DMS53 treated with DMSO at 0.1 percent for 48 hours (cell line): Measurements from ENCODE around the gene SMYD3.

Experiments used
- DNase-seq: peaks from one replicate; lab custom pipeline; 2025; ENCODE audit not compliant: unreplicated experiment; lab: John Stamatoyannopoulos, UW

Gene SMYD3

GRCh38 chr1:245710961-245711903 is 795.8 kb downstream of the SMYD3 start:
- DNase-seq, result no peak

DNA sequence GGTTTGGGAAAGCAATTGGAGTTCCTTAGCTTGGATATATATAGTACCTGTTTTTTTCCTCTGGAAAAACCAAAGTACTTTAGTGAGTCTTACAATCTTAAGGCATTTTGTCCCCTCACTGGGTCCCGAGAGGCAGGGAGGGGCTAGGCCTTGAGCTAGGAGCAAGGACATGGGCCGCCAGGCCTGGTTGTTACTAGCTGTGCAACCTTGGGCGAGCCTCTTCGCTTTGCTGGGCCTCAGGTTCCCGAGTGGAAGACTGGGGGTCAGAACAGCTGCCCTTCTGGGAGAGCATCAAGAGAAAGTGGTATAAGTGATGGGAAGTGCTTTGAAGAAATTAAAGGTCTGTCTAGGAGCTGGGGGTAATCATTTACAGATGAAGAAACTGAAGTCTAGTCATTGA is 799.1 kb downstream of the SMYD3 start:
- DNase-seq, result no peak

DNA sequence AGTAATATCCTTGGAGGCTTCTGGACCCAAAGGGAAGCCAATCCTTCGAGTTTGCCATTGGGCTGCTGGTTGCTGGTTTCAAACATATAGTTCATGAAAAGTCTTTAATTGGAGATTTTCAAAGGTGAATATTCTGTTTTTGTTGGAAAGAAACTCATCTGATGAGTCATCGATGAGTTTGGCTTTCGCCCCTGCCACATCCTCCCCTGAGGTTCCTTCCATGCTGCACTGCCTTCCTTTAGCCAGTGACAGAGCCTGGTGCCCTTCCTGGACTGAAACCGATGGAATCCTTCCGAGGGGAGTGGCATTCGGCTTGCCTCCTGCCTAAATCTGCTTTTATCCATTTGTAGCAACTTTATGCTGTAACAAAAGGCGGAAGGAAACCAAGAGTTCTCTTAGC is 802.3 kb downstream of the SMYD3 start:
- no peak for DNase-seq

- no peak for DNase-seq
Observed at GRCh38 chr1:245704341-245704740, 802.7 kb downstream of the SMYD3 start.

DNA sequence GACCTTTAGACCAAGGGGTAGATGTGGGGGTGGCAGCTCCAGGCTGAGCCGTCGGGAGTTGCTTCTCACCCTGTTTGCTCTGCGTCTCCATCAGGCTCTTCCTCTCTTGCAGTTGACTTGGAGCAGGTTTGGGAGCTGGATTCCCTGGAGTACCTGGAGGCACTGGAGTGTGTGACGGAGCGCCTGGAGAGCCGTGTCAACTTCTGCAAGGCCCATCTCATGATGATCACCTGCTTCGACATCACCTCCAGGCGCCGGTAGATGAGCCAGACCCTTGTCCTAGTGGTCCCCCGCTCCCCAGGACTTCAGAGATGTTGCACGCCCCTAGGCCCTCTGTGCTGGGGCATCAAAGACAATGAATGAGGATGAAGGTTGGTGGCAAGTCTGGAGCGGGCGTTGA is 804.7 kb downstream of the SMYD3 start:
- no peak for DNase-seq

GRCh38 chr1:245701631-245702030 is 805.4 kb downstream of the SMYD3 start:
- DNase-seq, result no peak

DNA sequence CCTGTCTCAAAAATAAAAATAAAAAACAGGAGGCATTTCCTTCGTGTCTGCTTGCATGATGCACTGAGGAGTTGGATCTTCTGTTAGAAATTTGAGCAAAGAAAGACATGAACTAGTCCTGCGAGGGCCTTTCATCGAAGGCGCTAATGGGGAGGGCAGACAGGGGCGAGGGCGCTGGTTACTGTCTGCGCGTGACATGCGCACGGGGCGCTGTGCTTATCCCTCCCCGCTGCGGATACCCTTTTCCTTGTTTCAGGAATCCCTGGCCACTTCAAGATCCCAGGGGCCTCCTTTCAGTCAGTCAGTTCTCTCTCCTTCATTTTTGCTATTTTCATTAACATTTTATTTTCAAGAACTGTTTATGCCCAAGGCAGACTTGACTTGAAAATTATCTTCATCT is 806.4 kb downstream of the SMYD3 start:
- no peak for DNase-seq
